ENCODE results near the gene ACHE.

DNA sequence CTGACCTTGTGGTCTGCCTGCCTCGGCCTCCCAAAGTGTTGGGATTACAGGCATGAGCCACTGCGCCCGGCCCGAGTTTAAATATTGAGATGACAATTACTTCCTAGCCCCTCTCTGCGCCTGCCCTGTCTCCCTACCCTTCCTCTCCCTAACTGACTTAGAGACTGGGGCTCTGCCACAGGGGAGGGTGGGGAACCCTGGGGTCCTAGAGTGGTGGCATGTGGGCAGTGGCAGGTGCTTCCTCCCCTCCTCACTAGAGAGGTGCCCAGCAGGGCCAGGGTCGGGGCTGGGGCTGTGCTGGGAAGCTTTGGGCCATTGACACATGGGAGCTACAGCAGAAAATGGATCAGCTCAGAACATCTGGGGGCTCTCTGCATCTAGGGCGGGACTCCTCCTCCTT lies 7.0 kb upstream of the ACHE start:
- no peak for TF ChIP-seq POLR2A (IDR thresholded peaks at IDR 0.05; ENCODE audit: low read depth, low read length)
- TF ChIP-seq POLR2AphosphoS5 (IDR thresholded peaks at IDR 0.05; ENCODE audit: low read depth, low read length): no peak

Measured in GM12892 (cell line).